Renal cortical epithelial cell (primary cell): Measurements from ENCODE around the gene ENTPD7. TPM values are rescaled to one million over a fixed set of nuclear protein-coding genes. Genes with fewer than 3 reads are reported as not detected.
"Not testable (repeated sequence)": the region's sequence is repeated elsewhere in the genome, so short reads cannot be mapped to it uniquely, and the experiment has no call there.

ENCODE experiments used
- DNase-seq: peaks from one replicate; pipeline ENCODE4 v3.0.0-alpha.2; 2011; ENCODE audit warnings: low read depth
- total RNA-seq: library from RNA; depleted of rRNA; stranded (reverse); fragments of >200 nt; gene quantifications from 2 replicates; pipeline ENCODE4 v1.2.3, GENCODE V29; 2014

The ENTPD7 gene
- total RNA-seq, 1 donor from 2014 or later, result 71.2 TPM

- DNase-seq, result no peak
Observed at GRCh38 chr10:99743841-99744240, 84.5 kb downstream of the ENTPD7 start.

DNA sequence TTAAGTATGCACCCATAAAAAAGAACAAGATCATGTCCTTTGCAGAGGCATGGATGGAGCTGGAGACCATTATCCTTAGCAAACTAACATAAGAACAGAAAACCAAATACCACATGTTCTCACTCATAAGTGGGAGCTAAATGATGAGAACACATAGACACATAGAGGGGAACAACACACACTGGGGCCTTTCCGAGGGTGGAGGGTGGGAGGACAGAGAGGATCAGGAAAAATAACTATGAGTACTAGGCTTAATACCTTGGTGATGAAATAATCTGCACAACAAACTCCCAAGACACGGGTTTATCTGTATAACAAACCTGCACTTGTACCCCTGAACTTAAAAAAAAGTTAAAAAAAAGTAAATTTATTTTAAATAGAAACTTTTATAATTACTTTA, 86.9 kb downstream of the ENTPD7 start:
- DNase-seq, result not testable (repeated sequence)

DNA sequence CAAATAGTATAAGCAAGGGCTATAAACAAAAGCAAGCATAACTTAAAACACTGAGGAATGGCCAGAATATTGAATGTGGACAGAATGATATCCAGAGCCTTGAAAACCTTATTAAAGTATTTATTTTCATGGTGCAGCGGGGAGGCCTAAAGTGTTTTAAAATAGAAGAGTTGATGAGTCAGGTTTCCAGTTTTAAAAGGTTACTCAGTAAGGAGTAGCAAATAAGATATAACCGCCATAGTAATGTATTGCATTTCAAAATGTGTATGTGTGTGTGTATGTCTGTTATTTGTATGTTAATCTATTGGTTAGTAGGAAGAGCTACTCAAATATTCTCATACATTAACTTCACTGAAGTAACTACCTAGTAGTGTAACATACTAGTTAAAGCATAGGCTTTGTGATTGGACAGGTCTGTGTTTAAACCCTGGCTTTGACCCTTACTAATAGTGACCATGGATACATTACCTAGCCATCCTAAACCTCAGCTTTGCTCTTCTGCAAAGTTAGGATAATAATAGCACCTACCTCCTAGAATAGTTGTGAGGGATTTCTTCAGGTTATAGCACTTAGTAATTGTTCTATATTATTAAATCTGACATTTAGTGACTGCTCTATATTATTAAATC, 89.6 kb downstream of the ENTPD7 start:
- no peak for DNase-seq

- no peak for DNase-seq
Observed at GRCh38 chr10:99750641-99751040, 91.3 kb downstream of the ENTPD7 start.

GRCh38 chr10:99754670-99755069, 95.4 kb downstream of the ENTPD7 start:
- DNase-seq, result peak; percentile 86

Other genes with a start within 250 kb of the ENTPD7 start
- gene GOT1, start 228.9 kb upstream of the ENTPD7 start, total RNA-seq, result 52.6 and 62.2 TPM in 2 replicates
- not detected in 2 replicates for gene NKX2-3, start 126.6 kb upstream of the ENTPD7 start, total RNA-seq
- 8.0 and 12.9 TPM in 2 replicates for gene SLC25A28, start 39.1 kb upstream of the ENTPD7 start, total RNA-seq
- 35.6 and 44.6 TPM in 2 replicates for gene COX15, start 72.6 kb downstream of the ENTPD7 start, total RNA-seq
- gene CUTC, start 72.7 kb downstream of the ENTPD7 start, total RNA-seq, result 24.3 and 25.1 TPM in 2 replicates
- gene ABCC2, start 123.1 kb downstream of the ENTPD7 start, total RNA-seq, result 0.17 and 0.65 TPM in 2 replicates